Activated CD8-positive, alpha-beta memory T cell treated with anti-CD3 and anti-CD28 coated beads for 24 hours (primary cell): ENCODE results near the gene CSRP1.

Source experiments
- DNase-seq: peaks from one replicate; pipeline ENCODE4 v3.0.0-alpha.2; 2020

The CSRP1 gene

GRCh38 chr1:201450721-201451291 is 56.1 kb downstream of the CSRP1 start:
- no peak for DNase-seq

- DNase-seq, result no peak
These were observed 57.9 kb downstream of the CSRP1 start for GRCh38 chr1:201448990-201449389.

- DNase-seq, result peak; percentile 83
These were observed 58.7 kb downstream of the CSRP1 start for GRCh38 chr1:201447903-201448871.

GRCh38 chr1:201445310-201445709 is 61.6 kb downstream of the CSRP1 start:
- DNase-seq, result no peak

GRCh38 chr1:201444792-201445191 is 62.1 kb downstream of the CSRP1 start:
- DNase-seq, result no peak

- no peak for DNase-seq
These were observed 63.2 kb downstream of the CSRP1 start for GRCh38 chr1:201443747-201444146.

GRCh38 chr1:201436969-201437368 is 70.0 kb downstream of the CSRP1 start:
- DNase-seq, result no peak

- DNase-seq, result no peak
These were observed 70.5 kb downstream of the CSRP1 start for GRCh38 chr1:201436393-201436792.

- no peak for DNase-seq
These were observed 72.7 kb downstream of the CSRP1 start for GRCh38 chr1:201434266-201434665.

GRCh38 chr1:201433609-201434008 is 73.3 kb downstream of the CSRP1 start:
- DNase-seq, result no peak
